SK-N-MC (cell line): ENCODE measurements around the gene SH3PXD2B.
"Not testable (repeated sequence)": the region's sequence is repeated elsewhere in the genome, so short reads cannot be mapped to it uniquely, and the experiment has no call there.

ENCODE experiments used
- DNase-seq: peaks from one replicate; pipeline ENCODE4 v3.0.0-alpha.2; 2011; ENCODE audit warnings: low read depth, low spot score
- H3K27ac ChIP-seq: fragments of 200-600 bp; sonication (generic); 2 replicates; pipeline ENCODE4 v1.5.1; 2016; ENCODE audit warnings: mixed run types
- H3K36me3 ChIP-seq: fragments of 200-600 bp; sonication (generic); 2 replicates; pipeline ENCODE4 v1.6.1; 2017; ENCODE audit warnings: antibody characterized with exemption, low read length, mixed read lengths; ENCODE audit not compliant: insufficient read depth
- H3K4me3 ChIP-seq: fragments of 200-600 bp; sonication (generic); 2 replicates; pipeline ENCODE4 v1.5.1; 2016
- H3K9ac ChIP-seq: fragments of 200-600 bp; sonication (generic); 2 replicates; pipeline ENCODE4 v1.8.0; 2017; ENCODE audit warnings: mixed run types, mixed read lengths; ENCODE audit not compliant: insufficient read length
- H3K9me3 ChIP-seq: fragments of 200-600 bp; sonication (generic); 2 replicates; pipeline ENCODE4 v1.6.1; 2017; ENCODE audit warnings: low read depth, mild to moderate bottlenecking, antibody characterized with exemption, low read length, moderate library complexity, mixed read lengths
- EZH2 ChIP-seq: fragments of 200-600 bp; sonication (generic); IDR thresholded peaks from one replicate; pipeline ENCODE4 v1.6.1; 2017; ENCODE audit warnings: antibody characterized with exemption
- FOXP2 ChIP-seq: optimal IDR thresholded peaks from 2 replicates; pipeline ENCODE3; 2011; ENCODE audit warnings: mild to moderate bottlenecking, moderate library complexity; ENCODE audit not compliant: insufficient read depth; ENCODE audit errors: extremely low read length, control extremely low read depth
- POLR2AphosphoS5 ChIP-seq: IDR thresholded peaks from 2 replicates; pipeline ENCODE4 v1.6.1; 2012; ENCODE audit warnings: mild to moderate bottlenecking, low read depth, low read length, borderline replicate concordance

The SH3PXD2B gene

GRCh38 chr5:172356527-172356926, 97.8 kb downstream of the SH3PXD2B start:
- no peak overlapping the region for H3K9ac ChIP-seq
- TF ChIP-seq POLR2AphosphoS5 = no peak
- no peak for TF ChIP-seq EZH2
- no peak for TF ChIP-seq FOXP2
- H3K9me3 ChIP-seq = no peaks in the 10 kb centered on the region
- no peak for DNase-seq
- H3K36me3 ChIP-seq = peaks cover 8% of the 10 kb centered on the region; the same call in 1 of the 2 replicates
- H3K27ac ChIP-seq = no peak overlapping the region
- no peak overlapping the region for H3K4me3 ChIP-seq

- TF ChIP-seq POLR2AphosphoS5 = no peak
- TF ChIP-seq FOXP2 = no peak
- Histone ChIP-seq H3K9me3 (no peaks in the 10 kb centered on the region), H3K4me3 (no peak overlapping the region), H3K27ac (no peak overlapping the region), H3K36me3 (peaks cover 8% of the 10 kb centered on the region; the same call in 1 of the 2 replicates), H3K9ac (no peak overlapping the region)
- DNase-seq = no peak
Observed at GRCh38 chr5:172356047-172356446, 98.3 kb downstream of the SH3PXD2B start.

- no peak overlapping the region for H3K9ac ChIP-seq
- H3K4me3 ChIP-seq = no peak overlapping the region
- TF ChIP-seq FOXP2 (no peak), POLR2AphosphoS5 (no peak), EZH2 (no peak)
- H3K27ac ChIP-seq = no peak overlapping the region
- peaks cover 8% of the 10 kb centered on the region; the same call in 1 of the 2 replicates for H3K36me3 ChIP-seq
- H3K9me3 ChIP-seq = no peaks in the 10 kb centered on the region
- no peak for DNase-seq
Observed at GRCh38 chr5:172353846-172354245, 100.5 kb downstream of the SH3PXD2B start.

GRCh38 chr5:172353271-172353812, 101.0 kb downstream of the SH3PXD2B start:
- Histone ChIP-seq H3K36me3 (peaks cover 8% of the 10 kb centered on the region; the same call in 1 of the 2 replicates), H3K9me3 (no peaks in the 10 kb centered on the region), H3K27ac (no peak overlapping the region), H3K4me3 (no peak overlapping the region), H3K9ac (no peak overlapping the region)
- TF ChIP-seq FOXP2 (no peak), POLR2AphosphoS5 (no peak), EZH2 (no peak)
- no peak for DNase-seq

GRCh38 chr5:172352526-172352925, 101.8 kb downstream of the SH3PXD2B start:
- not testable (repeated sequence) for H3K9me3 ChIP-seq, DNase-seq, H3K9ac ChIP-seq, H3K4me3 ChIP-seq, H3K36me3 ChIP-seq, H3K27ac ChIP-seq

GRCh38 chr5:172351240-172351778, 103.0 kb downstream of the SH3PXD2B start:
- DNase-seq = no peak
- no peak overlapping the region for H3K9ac ChIP-seq
- TF ChIP-seq FOXP2 (no peak), POLR2AphosphoS5 (no peak), EZH2 (no peak)
- H3K27ac ChIP-seq = no peak overlapping the region
- H3K36me3 ChIP-seq = peaks cover 3% of the 10 kb centered on the region; the same call in 1 of the 2 replicates
- H3K9me3 ChIP-seq = no peaks in the 10 kb centered on the region
- no peak overlapping the region for H3K4me3 ChIP-seq

GRCh38 chr5:172350212-172351181, 103.8 kb downstream of the SH3PXD2B start:
- Histone ChIP-seq H3K9me3 (no peaks in the 10 kb centered on the region), H3K9ac (no peak overlapping the region), H3K4me3 (no peak overlapping the region), H3K27ac (no peak overlapping the region), H3K36me3 (peaks cover 6% of the 10 kb centered on the region; the same call in 1 of the 2 replicates)
- TF ChIP-seq EZH2 (no peak), FOXP2 (no peak), POLR2AphosphoS5 (no peak)
- no peak for DNase-seq

GRCh38 chr5:172348733-172349132, 105.6 kb downstream of the SH3PXD2B start:
- not testable (repeated sequence) for H3K4me3 ChIP-seq, DNase-seq, H3K36me3 ChIP-seq, H3K9ac ChIP-seq, H3K9me3 ChIP-seq, H3K27ac ChIP-seq

- no peak for TF ChIP-seq EZH2
- no peak for TF ChIP-seq POLR2AphosphoS5
- TF ChIP-seq FOXP2 = no peak
- H3K9me3 ChIP-seq = no peaks in the 10 kb centered on the region
- H3K4me3 ChIP-seq = no peak overlapping the region
- no peak overlapping the region for H3K9ac ChIP-seq
- no peak overlapping the region for H3K27ac ChIP-seq
- peaks cover 5% of the 10 kb centered on the region; the same call in 1 of the 2 replicates for H3K36me3 ChIP-seq
- DNase-seq = no peak
Observed at GRCh38 chr5:172348084-172348483, 106.2 kb downstream of the SH3PXD2B start.
